ENCODE measurements around the gene FAM83F. TPM values are rescaled to one million over a fixed set of nuclear protein-coding genes. Genes with fewer than 3 reads are reported as not detected.

FAM83F gene
- polyA plus RNA-seq, 2 of the 4 experiments (the other 2 are of a cell fraction) = not detected

DNA sequence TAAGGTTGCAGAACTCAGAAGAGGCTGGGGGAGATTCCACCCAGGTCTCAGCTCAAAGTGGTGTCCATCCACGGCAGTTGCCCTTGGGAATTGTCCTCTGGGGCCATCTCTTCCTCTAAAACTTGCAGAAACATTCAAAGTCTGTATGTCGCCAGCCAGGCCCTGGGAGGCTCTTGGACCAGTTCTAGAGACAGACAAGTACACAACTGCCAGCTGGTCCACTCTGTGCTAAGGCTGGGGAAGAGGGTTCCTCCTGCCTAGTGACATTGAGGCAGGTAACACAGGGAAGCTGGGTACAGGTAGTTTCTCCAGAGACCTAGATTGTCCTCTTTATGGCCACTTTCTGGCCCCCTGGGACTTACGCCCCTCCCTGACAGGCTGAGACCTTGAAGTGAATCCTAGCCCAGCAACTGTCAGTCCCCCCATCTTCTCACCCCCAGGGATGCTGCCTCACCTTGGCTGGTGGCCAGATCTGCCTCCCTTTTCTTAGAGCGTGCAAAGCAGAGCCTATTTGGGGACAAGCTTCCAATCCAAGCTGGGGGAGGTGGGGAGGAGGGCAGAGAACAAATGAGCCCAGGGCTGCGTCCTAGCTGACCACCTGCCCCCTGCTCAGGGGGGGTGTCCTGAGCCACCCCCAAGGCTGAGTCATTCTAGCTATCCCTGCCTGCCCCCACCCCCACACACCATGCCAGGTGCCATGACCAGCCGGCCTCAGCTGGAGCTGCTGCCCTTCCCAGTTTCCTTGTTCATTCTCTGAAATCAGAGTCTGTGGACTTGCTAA, 8.4 kb downstream of the FAM83F start:
- no peak for TF ChIP-seq HOXB13 (CRISPR knock-in tag; IDR thresholded peaks at IDR 0.05; ENCODE audit: low read depth)
- TF ChIP-seq, protein P1, sequence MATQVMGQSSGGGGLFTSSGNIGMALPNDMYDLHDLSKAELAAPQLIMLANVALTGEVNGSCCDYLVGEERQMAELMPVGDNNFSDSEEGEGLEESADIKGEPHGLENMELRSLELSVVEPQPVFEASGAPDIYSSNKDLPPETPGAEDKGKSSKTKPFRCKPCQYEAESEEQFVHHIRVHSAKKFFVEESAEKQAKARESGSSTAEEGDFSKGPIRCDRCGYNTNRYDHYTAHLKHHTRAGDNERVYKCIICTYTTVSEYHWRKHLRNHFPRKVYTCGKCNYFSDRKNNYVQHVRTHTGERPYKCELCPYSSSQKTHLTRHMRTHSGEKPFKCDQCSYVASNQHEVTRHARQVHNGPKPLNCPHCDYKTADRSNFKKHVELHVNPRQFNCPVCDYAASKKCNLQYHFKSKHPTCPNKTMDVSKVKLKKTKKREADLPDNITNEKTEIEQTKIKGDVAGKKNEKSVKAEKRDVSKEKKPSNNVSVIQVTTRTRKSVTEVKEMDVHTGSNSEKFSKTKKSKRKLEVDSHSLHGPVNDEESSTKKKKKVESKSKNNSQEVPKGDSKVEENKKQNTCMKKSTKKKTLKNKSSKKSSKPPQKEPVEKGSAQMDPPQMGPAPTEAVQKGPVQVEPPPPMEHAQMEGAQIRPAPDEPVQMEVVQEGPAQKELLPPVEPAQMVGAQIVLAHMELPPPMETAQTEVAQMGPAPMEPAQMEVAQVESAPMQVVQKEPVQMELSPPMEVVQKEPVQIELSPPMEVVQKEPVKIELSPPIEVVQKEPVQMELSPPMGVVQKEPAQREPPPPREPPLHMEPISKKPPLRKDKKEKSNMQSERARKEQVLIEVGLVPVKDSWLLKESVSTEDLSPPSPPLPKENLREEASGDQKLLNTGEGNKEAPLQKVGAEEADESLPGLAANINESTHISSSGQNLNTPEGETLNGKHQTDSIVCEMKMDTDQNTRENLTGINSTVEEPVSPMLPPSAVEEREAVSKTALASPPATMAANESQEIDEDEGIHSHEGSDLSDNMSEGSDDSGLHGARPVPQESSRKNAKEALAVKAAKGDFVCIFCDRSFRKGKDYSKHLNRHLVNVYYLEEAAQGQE (IDR thresholded peaks at IDR 0.05) = no peak
- TF ChIP-seq, protein P2, sequence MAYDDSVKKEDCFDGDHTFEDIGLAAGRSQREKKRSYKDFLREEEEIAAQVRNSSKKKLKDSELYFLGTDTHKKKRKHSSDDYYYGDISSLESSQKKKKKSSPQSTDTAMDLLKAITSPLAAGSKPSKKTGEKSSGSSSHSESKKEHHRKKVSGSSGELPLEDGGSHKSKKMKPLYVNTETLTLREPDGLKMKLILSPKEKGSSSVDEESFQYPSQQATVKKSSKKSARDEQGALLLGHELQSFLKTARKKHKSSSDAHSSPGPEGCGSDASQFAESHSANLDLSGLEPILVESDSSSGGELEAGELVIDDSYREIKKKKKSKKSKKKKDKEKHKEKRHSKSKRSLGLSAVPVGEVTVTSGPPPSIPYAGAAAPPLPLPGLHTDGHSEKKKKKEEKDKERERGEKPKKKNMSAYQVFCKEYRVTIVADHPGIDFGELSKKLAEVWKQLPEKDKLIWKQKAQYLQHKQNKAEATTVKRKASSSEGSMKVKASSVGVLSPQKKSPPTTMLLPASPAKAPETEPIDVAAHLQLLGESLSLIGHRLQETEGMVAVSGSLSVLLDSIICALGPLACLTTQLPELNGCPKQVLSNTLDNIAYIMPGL (CRISPR knock-in tag; IDR thresholded peaks at IDR 0.05; ENCODE audit: borderline replicate concordance) = no peak
- TF ChIP-seq PHF8 (IDR thresholded peaks at IDR 0.05; ENCODE audit: borderline replicate concordance, low read depth) = no peak
- TF ChIP-seq, protein P3, sequence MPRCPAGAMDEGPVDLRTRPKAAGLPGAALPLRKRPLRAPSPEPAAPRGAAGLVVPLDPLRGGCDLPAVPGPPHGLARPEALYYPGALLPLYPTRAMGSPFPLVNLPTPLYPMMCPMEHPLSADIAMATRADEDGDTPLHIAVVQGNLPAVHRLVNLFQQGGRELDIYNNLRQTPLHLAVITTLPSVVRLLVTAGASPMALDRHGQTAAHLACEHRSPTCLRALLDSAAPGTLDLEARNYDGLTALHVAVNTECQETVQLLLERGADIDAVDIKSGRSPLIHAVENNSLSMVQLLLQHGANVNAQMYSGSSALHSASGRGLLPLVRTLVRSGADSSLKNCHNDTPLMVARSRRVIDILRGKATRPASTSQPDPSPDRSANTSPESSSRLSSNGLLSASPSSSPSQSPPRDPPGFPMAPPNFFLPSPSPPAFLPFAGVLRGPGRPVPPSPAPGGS (IDR thresholded peaks at IDR 0.05) = no peak
- TF ChIP-seq KDM5A (IDR thresholded peaks at IDR 0.05) = no peak
- no peak for TF ChIP-seq EHMT2 (IDR thresholded peaks at IDR 0.05; ENCODE audit: low read depth)
- TF ChIP-seq, protein P4, sequence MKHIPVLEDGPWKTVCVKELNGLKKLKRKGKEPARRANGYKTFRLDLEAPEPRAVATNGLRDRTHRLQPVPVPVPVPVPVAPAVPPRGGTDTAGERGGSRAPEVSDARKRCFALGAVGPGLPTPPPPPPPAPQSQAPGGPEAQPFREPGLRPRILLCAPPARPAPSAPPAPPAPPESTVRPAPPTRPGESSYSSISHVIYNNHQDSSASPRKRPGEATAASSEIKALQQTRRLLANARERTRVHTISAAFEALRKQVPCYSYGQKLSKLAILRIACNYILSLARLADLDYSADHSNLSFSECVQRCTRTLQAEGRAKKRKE (CRISPR knock-in tag; IDR thresholded peaks at IDR 0.05; ENCODE audit: low read depth) = no peak
- no peak for TF ChIP-seq FOXS1 (CRISPR knock-in tag; IDR thresholded peaks at IDR 0.05)
- no peak for TF ChIP-seq RCOR1 (IDR thresholded peaks at IDR 0.05; ENCODE audit: low read depth, low read length)
- TF ChIP-seq NPAS2 (CRISPR knock-in tag; IDR thresholded peaks at IDR 0.05; ENCODE audit: borderline replicate concordance) = no peak
- no peak for TF ChIP-seq ZNF302 (CRISPR knock-in tag; IDR thresholded peaks at IDR 0.05)
- no peak for TF ChIP-seq SREBF2 (IDR thresholded peaks at IDR 0.05)
- TF ChIP-seq CHD2 (IDR thresholded peaks at IDR 0.05; ENCODE audit: low read length, partially characterized antibody) = no peak
- TF ChIP-seq MAFK (IDR thresholded peaks at IDR 0.05; ENCODE audit: partially characterized antibody) = no peak
- TF ChIP-seq, protein P5, sequence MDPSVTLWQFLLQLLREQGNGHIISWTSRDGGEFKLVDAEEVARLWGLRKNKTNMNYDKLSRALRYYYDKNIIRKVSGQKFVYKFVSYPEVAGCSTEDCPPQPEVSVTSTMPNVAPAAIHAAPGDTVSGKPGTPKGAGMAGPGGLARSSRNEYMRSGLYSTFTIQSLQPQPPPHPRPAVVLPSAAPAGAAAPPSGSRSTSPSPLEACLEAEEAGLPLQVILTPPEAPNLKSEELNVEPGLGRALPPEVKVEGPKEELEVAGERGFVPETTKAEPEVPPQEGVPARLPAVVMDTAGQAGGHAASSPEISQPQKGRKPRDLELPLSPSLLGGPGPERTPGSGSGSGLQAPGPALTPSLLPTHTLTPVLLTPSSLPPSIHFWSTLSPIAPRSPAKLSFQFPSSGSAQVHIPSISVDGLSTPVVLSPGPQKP (IDR thresholded peaks at IDR 0.05; ENCODE audit: low read depth, low read length) = no peak
- no peak for TF ChIP-seq HEYL (CRISPR knock-in tag; IDR thresholded peaks at IDR 0.05)
- TF ChIP-seq KDM1A (IDR thresholded peaks at IDR 0.05; ENCODE audit: low read depth) = no peak
- TF ChIP-seq JUN (IDR thresholded peaks at IDR 0.05) = no peak
- no peak for TF ChIP-seq HOXA7 (CRISPR knock-in tag; IDR thresholded peaks at IDR 0.05)
- peaks cover 17% of the 10 kb centered on the region; the same call in 2 of the 3 replicates for H3K4me1 ChIP-seq
- CTCF ChIA-PET = interaction anchor here (2.6 kb wide), 1 partner anchor 468 kb away, joined by 7 read pairs; no protein-coding TSS in a partner anchor
- no peak for FAIRE-seq
- no peak for DNase-seq (ENCODE audit: low read depth in 1 of 2, low spot score in 1 of 2)
- no peak overlapping the region for H3K27ac ChIP-seq
- POLR2A ChIA-PET = no interaction called here
- no peaks in the 10 kb centered on the region for H3K9me3 ChIP-seq
- H3K4me3 ChIP-seq = no peak overlapping the region
- no peak for ATAC-seq
- H3K4me2 ChIP-seq = no peak overlapping the region
- WGBS (ENCODE audit: missing lambda C conversion rate) = 75% methylated on average over 4 of the region's 6 CpGs
